GM12874 (cell line): Measurements from ENCODE around the gene DNAH7.

Source experiments
- TF ChIP-seq, protein P1 (sequence below): IDR thresholded peaks from 2 replicates; pipeline ENCODE4 v1.5.1; 2011; ENCODE audit warnings: low read depth, mild to moderate bottlenecking, control low read depth, low read length, moderate library complexity; ENCODE audit not compliant: insufficient read depth

DNAH7 gene

DNA sequence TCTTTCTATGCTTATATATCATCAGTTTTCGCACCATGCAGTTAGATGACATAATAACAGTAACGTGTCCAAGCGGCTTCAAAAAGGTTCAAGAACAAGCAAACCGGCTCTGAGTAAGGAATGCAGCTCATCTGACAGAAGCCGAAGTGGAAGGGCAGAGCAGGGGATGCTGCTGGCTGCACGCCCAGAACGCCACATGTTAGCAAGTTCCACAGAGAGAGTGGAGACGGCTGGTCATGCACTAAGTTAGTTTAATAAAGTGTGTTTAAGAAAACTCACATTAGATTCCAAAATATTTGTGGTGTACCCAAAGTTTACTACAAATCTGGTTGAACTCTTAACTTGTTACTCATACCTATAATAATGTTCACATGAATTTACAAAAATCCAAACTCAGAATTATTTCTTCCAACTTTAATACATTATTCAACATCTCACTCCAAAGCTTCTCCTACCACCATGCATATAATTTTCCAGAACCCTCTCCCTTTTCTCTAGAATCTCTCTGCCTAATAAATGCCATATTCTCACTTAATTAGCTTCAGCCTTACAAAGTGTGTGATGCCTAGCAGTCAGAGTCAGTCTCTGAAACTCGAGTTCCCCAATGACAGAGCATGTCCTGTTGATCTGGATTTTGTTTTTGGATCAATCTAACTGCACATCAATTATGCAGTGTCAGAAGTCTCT is 170.0 kb downstream of the DNAH7 start:
- TF ChIP-seq, protein P1, sequence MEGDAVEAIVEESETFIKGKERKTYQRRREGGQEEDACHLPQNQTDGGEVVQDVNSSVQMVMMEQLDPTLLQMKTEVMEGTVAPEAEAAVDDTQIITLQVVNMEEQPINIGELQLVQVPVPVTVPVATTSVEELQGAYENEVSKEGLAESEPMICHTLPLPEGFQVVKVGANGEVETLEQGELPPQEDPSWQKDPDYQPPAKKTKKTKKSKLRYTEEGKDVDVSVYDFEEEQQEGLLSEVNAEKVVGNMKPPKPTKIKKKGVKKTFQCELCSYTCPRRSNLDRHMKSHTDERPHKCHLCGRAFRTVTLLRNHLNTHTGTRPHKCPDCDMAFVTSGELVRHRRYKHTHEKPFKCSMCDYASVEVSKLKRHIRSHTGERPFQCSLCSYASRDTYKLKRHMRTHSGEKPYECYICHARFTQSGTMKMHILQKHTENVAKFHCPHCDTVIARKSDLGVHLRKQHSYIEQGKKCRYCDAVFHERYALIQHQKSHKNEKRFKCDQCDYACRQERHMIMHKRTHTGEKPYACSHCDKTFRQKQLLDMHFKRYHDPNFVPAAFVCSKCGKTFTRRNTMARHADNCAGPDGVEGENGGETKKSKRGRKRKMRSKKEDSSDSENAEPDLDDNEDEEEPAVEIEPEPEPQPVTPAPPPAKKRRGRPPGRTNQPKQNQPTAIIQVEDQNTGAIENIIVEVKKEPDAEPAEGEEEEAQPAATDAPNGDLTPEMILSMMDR: no peak

DNA sequence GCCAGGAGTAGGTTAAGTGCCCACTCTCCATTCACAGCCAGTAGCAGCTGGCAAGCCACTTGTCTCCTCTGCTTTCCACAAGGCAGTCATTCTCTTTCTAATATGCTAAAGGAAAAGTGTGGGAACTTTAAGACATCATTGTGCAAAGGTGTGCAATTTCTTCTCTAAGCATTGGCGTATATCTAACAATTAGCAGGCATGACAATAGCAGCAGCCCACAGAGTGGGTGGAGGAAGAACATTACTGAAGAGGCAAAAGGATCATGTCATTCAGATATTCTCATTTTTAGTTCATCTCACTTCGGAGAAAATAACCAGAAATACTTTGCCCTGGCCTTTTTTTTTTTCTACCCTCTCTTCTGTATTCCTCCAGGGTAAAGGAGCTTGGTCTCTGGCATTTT is 177.6 kb downstream of the DNAH7 start:
- TF ChIP-seq, protein P1: no peak

DNA sequence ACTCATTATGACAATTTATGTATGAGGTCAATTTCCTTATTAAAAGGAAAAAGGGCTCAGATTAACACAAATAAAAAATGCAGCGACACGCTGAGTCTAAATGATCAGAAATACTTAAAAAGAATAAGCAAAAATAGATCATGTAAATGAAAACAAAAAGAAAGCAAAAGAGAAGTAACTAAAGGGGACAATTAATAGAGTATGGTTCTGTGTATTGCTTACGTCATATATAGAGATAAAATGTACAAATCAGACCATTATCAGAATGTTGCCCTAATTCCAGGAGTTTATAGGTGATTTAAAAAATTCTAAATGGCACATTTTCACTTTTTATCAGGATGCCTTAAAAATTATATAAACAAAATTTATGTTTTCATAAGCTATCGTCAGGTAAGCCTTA is 189.5 kb downstream of the DNAH7 start:
- TF ChIP-seq, protein P1: no peak

DNA sequence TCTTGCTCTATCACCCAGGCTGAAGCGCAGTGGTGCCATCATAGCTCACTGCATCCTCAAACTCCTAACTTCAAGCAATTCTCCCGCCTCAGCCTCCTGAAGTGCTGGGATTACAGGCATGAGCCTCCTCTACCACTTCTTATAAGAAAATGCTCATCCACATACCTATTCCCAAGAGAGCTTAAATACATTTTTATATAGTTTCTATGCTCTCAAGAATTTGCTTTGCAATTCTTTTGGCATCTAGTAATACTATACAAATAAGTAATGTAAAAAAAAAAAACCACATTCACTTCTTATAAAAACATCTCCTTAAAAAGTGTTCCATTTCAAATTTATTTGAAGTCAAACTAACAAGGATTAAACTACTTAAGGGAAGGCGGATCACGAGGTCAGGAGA is 197.3 kb downstream of the DNAH7 start:
- TF ChIP-seq, protein P1: no peak

DNA sequence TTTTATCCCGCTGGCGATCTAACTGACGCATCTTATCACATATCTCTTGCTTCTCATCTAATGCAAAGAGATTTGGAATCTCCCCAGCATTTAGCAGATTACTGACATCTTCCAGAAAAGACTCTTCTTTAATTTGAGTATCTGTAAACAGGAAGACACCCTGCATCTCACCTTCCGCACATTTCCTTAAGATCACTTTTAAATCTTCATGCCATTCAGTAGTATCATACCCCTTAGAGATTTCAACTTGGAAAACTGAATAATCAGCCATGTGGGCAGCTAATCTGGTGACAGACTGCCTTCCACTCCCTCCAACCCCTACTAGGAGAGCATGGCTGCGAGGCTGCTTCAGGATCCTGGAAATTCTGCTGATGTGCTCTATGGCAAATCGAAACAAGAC is 204.3 kb downstream of the DNAH7 start:
- TF ChIP-seq, protein P1: no peak

DNA sequence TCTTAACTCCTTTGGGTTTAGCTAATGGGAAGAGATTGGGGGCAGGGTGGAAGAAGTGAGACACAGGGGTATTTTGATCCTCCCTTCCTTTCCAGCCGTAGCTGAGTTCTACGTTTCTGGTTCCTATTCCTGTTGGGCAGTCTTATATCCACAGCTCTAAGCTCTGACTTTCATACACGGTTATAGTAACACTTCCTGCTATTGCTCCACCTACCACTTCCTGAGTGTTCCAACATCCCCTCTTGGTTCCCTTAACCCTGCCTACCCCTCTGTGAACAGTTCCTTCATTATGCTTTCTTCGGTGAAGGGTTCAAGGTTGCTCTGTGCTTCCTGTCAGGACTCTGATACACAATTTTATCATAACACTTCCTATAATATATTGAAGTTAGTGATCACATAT is 205.1 kb downstream of the DNAH7 start:
- TF ChIP-seq, protein P1: no peak

DNA sequence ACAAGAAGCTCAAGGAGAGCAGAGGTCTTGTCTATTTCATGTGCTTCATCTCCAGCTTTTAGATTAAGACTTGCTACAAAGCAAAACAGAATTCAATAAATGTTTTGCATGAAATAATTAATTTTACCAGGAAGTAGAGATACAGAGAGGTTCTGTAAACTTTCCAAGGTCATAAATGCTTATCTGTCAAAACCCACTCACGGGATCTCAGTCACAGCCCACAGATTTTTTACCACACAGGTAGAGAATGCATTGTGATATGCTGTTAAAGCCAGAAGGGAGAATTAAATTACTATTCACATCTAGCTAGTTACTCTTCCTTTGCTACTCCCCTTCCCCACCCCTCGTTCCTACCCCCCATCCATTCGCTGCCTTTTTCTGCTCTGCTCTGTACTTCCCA is 205.5 kb downstream of the DNAH7 start:
- TF ChIP-seq, protein P1: no peak
